ENCODE results near the gene PRELID2.

DNA sequence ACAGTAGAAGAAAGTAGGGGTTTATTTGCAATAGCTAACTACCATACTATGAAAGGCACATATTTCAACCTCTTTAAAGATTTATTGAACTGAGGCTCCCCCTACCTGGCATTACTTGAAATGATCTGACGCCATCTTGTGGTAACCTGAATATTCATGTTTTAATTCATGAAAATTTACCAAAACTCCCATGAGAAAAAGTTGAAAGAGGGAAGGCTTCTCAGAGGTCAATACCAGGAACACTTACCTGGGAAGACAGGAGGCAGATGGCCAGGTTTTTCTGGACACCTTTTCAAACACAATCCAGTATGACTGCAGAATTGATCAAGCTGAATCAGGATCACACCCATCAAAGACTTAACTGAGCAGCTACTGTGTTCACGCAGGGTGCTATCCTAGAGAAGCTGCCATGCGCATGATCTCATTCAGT is 9.4 kb downstream of the PRELID2 start:
- TF ChIP-seq, protein P1, sequence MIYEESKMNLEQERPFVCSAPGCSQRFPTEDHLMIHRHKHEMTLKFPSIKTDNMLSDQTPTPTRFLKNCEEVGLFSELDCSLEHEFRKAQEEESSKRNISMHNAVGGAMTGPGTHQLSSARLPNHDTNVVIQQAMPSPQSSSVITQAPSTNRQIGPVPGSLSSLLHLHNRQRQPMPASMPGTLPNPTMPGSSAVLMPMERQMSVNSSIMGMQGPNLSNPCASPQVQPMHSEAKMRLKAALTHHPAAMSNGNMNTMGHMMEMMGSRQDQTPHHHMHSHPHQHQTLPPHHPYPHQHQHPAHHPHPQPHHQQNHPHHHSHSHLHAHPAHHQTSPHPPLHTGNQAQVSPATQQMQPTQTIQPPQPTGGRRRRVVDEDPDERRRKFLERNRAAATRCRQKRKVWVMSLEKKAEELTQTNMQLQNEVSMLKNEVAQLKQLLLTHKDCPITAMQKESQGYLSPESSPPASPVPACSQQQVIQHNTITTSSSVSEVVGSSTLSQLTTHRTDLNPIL (CRISPR knock-in tag; IDR thresholded peaks at IDR 0.05; ENCODE audit: low read depth) = no peak
- TF ChIP-seq TOX (CRISPR knock-in tag; IDR thresholded peaks at IDR 0.05; ENCODE audit: borderline replicate concordance) = no peak
- no peak for TF ChIP-seq RARB (CRISPR knock-in tag; IDR thresholded peaks at IDR 0.05)
- no peak for TF ChIP-seq ARNTL (CRISPR knock-in tag; IDR thresholded peaks at IDR 0.05; ENCODE audit: borderline replicate concordance, low read depth)
- no peak for TF ChIP-seq ISL1 (CRISPR knock-in tag; IDR thresholded peaks at IDR 0.05)
- TF ChIP-seq ZNF70 (CRISPR knock-in tag; IDR thresholded peaks at IDR 0.05) = no peak
- no peak for TF ChIP-seq TCF4 (CRISPR knock-in tag; IDR thresholded peaks at IDR 0.05; ENCODE audit: borderline replicate concordance)
- no peak for TF ChIP-seq GLIS3 (CRISPR knock-in tag; IDR thresholded peaks at IDR 0.05)
- TF ChIP-seq, protein P2, sequence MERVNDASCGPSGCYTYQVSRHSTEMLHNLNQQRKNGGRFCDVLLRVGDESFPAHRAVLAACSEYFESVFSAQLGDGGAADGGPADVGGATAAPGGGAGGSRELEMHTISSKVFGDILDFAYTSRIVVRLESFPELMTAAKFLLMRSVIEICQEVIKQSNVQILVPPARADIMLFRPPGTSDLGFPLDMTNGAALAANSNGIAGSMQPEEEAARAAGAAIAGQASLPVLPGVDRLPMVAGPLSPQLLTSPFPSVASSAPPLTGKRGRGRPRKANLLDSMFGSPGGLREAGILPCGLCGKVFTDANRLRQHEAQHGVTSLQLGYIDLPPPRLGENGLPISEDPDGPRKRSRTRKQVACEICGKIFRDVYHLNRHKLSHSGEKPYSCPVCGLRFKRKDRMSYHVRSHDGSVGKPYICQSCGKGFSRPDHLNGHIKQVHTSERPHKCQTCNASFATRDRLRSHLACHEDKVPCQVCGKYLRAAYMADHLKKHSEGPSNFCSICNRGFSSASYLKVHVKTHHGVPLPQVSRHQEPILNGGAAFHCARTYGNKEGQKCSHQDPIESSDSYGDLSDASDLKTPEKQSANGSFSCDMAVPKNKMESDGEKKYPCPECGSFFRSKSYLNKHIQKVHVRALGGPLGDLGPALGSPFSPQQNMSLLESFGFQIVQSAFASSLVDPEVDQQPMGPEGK (CRISPR knock-in tag; IDR thresholded peaks at IDR 0.05; ENCODE audit: borderline replicate concordance) = no peak
- TF ChIP-seq ZFP30 (CRISPR knock-in tag; IDR thresholded peaks at IDR 0.05) = no peak
